T-helper 1 cell (primary cell): ENCODE results near the gene WTAP.
A peak's percentile ranks its signal among the peaks of the same experiment; 100 is the strongest.
"Not testable (repeated sequence)": the region's sequence is repeated elsewhere in the genome, so short reads cannot be mapped to it uniquely, and the experiment has no call there.

Experiments
- DNase-seq, 5 donors: peaks; one replicate each; pipeline ENCODE4 v3.0.0-alpha.2; 2012 to 2020
- total RNA-seq, 4 donors: gene quantifications; one replicate each; lab custom pipeline; 2026; lab: John Stamatoyannopoulos, UW

Gene WTAP
- total RNA-seq: 145 to 241 (median 193) reads per million in 4 donors

DNA sequence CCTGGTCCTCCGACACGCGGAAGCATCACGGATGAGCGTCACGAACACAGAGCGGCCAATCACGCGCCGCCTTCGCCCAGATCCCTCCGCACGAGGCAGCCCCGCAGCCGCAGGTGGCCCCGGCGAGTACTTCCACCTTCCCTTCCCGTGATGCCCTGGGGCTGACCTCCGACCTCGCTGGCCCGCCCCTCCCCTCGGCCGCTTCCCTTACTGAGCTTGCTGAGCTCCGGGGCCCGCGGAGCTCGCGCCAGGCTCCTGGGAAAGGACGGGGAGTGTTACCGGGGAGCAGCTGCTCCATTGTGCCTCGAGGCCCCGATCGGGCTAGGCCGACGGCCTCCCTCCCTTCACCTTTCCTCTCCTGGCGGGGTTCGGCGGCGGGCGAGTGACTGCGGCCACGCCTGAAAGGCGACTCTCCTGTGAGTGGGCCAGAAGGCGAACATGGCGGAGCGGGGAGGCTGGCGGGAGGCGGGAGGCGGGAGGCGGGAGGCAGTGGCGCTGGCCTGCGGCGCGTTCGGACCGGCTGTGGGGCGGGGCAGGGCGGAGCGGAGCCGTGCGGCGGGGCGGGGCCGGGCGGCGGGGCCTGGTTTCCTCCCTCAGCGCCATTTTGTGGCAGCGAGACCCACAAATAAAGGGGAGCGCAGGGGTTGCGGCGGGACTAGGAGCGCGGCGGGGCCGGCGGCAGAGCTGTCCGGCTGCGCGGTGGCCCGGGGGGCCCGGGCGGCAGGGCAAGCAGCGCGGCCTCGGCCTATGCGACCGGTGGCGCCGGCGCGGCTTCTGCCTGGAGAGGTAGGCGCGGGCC lies at the start of gene WTAP:
Gene WTAP, plus strand, starts transcription at position 589 of the 799 bp plus-strand sequence. CDS start 8,760 bp downstream, outside the sequence.
- peak; percentile 95 to 98 (median 96) for DNase-seq

DNA sequence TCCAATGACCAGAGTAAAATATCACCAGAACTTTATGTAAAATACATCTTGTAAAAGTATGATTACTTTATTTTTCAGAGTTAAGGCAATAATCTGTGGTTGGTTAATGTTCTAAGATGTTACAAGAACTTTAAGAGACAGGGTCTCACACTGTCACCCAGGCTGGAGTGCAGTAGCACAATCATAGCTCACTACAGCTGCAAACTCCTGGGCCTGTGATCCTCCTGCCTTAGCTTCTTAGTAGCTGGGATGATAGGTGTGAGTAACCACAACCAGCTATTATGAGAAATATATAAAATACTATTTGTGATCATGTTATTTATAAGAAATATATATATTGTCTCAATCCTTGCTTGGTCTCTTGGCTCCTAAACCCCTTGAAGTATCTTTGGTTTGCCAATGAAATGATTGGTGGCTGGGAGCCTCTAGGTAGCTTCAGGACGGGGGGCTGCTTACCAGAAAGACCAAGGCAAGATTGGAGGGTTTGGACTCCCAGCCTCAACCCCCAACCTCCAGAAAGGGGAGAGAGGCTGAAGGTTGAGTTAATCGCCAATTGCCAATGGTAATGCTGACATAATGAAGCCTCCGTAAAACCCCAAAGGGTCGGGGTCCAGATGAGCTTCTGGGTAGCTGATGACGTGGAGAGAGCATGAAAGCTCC lies 49.7 kb upstream of the WTAP start:
- DNase-seq: no peak

DNA sequence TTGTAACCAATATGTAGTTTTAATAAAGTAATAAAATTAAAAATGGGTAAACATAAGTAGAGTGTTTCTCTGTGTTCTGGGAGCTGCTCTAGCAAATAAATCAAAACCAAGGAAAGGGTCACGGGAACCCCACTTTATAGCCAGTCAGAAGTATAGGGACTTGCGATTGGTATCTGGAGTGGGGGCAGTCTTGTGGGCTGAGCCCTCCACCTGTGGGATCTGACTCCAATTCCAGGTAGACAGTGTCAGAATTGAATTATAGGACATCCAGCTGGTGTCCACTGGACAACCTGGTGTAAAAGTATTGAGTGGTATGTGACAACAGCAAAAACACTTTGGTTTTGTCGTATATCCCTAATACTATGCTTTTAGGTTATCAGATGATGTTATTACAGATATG lies 48.7 kb upstream of the WTAP start:
- DNase-seq: no peak

DNA sequence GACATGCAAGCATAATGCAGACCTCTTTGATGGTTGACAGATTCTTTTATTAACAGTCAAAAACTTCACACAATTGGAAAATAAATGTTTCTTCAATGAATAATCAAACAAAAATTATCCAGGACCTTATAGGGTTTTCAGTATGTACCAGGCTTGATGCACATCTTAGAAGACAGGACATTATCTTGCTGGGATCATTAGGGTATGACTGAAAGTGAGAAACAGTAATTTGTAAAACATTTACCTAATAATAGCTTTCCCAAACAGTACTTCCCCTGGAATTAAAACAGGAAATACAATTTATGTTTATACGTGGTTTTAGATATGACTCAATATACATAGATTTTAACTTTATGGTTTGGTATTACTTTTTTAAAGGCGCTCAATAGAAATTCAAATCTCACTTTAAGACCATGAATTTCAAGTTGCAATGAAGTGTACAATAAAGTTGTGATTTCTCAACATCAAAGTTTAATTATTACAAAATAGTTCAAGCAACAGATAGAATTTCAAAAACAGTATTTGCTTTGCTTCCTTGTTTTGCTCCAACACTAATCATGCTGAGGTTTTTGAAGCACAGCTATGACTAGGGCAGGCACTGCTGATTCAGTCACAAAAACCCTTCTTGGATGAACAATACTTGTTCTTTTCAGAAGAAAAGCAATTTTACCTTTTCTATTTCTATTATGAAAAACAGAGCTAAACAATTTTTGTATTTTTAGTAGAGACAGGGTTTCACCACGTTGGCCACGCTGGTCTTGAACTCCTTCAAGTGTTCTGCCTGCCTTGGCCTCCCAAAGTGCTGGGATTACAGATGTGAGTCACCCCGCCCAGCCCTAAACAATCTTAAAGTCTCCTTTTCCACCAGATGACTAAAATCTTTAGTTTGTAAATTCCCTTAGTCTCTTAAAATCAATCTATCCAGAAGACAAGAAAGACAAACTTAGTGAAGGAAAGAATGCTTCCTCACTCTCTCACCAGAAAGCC lies 47.9 kb upstream of the WTAP start:
- DNase-seq: no peak

DNA sequence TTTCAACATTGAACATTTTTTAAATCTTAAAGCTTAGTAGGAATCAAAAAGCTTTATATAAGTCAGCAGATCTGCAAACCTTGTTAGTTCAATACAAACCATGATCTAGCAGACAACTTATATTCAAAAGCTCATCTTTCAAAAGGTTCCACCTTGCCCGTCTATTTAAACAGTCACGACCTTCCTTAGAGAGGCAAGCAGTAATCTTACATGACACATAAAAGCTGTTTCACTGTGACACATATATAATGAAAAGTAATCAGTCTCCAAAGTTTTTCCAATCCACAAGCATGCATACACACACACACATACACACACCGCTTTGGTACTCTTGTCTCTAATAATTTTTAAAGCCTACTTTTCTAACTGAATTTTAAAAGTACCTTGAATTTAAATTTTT lies 47.2 kb upstream of the WTAP start:
- no peak for DNase-seq

DNA sequence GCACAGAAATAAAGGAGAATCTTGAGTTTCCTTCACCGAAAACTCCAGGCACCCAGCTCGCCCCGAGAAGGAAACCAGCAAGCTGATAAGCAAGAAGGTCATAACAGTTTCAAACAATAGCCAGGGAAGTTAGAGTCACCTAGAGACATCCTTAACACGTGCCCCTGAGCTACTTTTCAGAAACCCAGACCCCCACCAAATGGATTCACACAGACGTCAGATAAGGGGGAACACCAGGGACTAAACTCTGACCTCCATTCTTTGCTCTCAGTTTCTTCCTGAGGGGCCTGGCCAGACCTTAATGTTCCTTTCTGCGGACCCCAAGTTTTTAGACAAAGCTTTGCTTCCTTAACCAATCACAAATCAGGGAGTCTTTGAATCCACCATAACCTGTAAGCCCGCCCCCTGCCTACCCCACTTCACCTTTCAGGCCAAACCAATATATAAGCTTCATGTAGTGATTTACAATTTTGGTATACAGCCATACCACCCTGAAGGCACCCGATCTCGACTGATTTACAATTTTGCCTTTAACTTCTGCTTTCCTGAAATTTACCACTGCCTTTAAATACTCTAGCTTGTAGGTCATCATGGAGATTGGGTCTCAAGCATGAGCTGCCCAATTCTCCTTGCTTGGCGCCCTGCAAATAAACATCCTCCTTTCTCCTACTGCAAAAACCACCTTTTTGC lies 46.0 kb upstream of the WTAP start:
- no peak for DNase-seq

DNA sequence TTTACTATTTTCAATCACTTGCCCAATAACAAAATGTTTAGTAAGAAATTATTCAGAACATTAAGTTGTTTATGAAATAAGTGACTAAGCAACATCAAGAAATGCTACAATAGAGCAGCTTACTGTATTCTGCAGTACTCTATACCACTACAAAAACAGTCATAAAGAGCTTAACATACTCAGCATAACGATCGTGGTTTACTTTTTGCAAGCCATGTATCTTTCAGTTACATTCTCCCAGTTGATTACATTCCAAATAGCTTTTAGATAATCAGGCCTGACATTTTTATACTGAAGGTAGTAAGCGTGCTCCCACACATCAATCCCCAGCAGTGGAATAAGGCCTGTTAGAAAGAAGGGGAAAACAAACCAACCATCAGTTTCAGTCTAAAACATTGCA lies 45.0 kb upstream of the WTAP start:
- DNase-seq: peak in 1 of 5 donors; percentile 13

DNA sequence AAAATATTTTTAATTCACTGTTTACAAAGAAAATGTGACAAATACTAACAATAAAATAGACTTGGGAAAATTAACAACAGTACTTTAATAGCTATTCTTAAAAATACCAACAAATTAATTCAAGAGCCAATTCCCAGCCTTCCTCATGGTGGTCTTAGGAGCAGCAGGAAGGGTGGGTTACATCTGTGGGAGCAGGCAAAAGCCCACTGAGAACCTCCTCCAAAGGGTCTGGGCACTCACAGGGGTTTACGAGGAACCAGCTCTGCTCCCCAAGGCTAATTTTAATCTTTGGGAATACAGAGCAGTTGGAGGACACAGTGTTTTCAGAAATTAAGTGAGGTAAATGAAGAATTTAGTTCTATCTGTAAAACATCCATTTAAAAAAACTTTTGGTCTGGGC lies 44.5 kb upstream of the WTAP start:
- no peak for DNase-seq

DNA sequence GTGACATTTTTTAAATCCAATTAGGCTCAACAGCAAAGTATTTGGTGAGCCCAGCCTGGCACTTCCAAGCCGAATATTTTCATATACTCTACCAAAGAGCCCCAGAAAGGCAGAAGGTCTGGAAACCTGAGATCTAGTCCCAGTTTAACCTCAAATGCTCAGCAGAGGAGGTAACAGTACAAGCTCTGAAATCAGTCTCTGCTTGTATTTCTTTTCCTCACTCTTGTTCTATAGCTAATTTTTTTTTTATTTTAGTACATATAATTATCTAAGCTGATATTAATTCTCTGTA lies 43.3 kb upstream of the WTAP start:
- no peak for DNase-seq

DNA sequence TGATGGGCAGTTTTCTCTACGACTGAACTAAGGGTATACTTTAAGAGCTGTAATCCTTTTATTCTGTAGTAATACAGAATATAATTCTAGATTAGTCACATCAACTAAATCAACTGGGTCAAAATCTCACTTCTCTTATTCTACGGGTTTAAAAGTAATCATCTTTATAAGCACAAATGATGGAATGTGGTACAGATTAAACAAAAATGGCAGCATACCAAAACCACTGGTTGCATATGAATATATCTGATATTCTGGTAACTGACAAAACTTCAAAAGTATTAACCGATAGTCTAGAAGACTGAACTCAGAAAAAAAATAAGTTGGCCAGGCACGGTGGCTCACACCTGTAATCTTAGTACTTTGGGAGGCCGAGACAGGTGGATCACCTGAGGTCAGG lies 41.3 kb upstream of the WTAP start:
- DNase-seq: no peak

DNA sequence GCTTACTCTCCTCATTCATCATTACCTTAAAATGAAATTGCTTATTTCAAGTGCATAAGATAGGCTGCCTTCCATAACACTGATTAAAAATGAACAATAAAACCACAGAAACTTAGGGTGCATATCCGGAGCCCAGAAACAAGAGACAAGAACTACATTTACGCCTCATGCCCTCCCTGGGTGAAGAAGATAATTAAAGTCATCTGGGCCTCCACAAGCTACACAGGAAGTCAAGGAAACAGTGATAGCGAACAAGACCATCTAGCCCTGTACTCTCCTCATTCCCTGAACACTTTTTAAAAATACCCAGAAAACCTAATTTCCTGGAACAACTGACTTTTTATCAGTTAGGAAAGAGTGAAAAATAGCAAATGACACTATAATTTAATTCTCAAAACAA lies 40.6 kb upstream of the WTAP start:
- DNase-seq: peak in 1 of 5 donors; percentile 43

DNA sequence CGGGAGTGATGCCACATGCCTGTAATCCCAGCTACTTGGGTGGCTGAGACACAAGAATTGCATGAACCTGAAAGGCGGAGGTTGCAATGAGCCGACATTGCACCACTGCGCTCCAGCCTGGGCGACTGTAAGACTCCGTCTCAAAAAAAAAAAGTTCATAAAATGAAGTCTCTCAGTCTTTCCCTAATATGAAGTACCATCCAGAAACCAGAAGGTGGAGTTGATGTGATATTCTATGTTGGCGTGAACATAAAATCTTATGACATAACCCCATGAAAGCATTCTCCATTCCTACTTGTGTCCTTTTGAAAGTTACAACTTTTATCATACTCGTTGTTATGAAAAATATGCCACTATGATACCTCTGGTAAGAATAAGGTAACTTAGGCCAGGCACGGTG lies 40.0 kb upstream of the WTAP start:
- no peak for DNase-seq

DNA sequence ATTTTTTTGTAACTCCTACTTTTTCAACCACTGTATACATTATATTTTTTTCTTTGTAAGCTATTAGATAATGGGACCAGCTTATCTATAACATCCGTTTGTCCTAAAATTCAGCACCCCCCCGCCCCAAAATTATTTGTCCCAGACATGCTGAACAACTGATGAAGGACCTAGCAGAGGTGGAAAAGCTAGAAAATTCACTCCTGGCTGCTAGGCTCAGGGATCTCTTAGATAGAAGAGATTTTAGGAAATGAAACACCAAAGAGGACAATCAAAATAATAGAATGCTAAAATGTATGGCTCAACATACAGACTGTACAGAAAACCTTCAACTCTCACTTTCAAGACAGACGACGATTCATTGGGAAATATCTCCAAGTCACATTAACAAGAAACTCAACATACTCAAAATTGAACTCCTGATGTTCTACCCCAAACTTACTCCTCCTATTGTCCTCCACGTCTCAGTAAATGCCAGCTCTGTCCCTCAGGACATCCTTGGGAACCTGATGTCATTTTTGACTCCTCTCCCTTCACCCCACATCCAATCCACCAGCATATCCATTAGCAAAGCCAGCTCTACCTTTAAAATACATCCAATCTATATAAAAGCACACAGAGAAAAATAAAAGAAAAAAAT lies 38.9 kb upstream of the WTAP start:
- no peak for DNase-seq

DNA sequence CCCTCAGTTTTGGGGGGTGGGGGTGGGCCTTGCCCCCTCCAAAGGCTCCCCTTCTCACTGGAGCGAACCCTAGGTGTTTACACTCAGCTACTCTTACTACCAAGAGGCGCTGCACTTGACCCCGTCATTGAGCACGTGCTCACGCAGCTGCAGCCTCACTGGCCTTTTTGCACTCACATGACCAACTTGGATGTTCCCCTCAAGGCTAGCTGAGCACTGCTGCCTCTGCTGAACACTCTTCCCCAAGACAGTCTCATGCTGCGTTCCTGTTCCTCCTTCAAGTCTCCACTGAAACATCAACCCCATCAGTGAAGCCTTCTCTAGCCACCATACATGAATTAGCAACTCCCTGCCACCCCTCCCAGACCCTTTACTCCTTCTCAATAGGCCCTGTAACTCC lies 38.3 kb upstream of the WTAP start:
- DNase-seq: no peak

DNA sequence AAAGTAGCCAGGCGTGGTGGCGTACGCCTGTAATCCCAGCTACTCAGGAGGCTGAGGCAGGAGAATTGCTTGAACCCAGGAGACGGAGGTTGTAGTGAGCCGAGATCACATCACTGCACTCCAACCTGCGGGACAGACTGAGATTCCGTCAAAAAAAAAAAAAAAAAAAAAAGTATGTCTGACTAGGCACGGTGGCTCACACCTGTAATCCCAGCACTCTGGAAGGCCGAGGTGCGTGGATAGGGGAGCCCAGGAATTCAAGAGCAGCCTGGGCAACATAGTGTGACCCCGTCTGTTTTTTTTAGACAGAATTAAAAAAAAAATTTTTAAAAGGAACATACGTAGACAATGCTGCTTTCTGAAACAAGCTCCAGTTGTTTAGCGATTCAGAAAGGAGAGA lies 37.2 kb upstream of the WTAP start:
- not testable (repeated sequence) for DNase-seq

DNA sequence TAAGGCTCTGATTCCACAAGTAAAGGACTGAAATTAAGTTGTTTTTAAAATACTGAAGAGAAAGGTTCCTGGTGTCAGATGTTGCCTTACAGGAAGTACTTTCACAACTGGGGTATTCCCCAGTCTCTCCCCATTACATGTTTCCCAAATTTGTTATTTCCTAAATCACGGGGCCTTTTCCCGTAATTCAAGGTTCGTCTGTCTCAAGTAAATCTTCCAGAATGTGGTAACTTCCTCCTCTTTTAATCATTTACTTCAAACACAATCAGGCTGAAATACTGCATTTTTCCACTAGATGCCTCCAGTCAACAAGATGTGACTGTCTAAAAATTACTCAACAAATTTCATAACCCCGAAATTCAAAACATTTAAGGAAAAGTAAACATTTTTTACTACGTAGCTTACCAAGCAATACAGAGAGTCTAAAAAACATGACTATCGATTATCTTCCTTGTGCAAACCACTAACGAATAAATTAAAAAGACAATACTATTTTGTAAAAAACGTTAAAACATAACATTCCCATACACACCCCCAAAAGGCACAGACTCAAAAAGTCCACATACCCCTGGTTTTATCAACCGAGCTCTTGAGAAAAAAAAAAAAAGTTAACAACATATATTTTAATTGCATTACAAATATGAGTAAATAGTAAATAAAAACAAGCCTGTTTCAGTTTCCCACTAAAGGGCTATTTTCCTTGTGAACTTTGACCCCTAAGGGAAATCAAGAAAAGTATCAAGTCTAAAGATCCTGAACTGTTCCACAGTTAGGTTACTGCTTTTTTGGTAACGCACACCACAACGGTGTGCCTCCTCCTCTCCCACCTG lies 36.0 kb upstream of the WTAP start:
- peak in 2 of 5 donors; percentile 13 to 65 for DNase-seq

DNA sequence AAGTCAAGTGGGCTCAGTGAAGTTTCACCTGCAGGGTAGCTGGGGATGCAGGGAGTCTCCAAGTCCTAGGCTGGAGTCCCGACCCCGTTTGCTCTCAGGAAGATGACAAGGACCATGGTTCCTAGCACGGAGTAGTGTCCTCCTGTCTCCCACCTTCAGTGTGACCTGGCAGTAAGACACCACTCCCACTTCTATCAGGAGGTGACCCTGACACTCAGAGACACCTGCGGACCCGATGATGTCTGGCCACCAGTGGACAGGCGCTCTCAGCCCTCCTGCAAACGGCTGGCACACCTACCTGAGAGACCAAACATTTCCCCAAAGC lies 35.4 kb upstream of the WTAP start:
- no peak for DNase-seq

DNA sequence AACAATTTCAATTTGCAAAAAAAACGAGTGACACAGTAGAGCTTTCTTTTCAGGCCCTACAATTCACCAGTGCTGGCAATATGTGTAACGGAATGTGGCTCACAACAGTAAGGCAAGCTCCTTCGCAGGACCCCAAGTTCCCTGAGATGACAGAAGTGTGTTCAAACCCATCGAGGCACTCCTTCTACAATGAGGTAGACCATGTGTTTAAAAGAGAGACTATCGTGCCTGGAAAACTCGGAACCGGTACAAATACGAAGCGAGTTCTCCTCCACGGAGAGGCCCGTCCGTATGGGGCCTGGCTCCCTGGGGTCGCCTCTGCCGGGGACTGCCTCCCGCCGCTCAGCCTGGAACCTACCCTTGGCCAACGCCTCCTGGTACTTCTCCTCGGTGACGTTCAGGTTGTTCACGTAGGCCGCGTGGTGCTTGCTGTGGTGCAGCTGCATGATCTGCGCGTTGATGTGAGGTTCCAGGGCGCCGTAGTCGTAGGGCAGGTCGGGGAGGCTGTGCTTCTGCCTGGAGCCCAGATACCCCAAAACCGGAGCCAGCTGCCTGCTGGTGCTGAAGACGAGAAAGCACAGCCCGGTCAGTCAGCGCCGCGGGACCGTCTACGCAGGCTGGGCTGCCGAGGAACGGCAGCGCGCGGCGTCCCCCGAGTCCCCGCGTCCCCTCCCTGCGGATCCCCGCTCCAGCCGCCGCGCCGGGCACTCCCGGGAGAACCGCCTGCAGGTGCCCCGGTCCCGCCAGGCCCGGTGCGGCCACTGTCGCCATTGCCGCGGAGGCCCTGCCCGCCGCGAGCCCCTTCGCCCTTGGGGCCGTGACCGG lies 34.8 kb upstream of the WTAP start:
- DNase-seq: peak; percentile 23 to 72 (median 43)

DNA sequence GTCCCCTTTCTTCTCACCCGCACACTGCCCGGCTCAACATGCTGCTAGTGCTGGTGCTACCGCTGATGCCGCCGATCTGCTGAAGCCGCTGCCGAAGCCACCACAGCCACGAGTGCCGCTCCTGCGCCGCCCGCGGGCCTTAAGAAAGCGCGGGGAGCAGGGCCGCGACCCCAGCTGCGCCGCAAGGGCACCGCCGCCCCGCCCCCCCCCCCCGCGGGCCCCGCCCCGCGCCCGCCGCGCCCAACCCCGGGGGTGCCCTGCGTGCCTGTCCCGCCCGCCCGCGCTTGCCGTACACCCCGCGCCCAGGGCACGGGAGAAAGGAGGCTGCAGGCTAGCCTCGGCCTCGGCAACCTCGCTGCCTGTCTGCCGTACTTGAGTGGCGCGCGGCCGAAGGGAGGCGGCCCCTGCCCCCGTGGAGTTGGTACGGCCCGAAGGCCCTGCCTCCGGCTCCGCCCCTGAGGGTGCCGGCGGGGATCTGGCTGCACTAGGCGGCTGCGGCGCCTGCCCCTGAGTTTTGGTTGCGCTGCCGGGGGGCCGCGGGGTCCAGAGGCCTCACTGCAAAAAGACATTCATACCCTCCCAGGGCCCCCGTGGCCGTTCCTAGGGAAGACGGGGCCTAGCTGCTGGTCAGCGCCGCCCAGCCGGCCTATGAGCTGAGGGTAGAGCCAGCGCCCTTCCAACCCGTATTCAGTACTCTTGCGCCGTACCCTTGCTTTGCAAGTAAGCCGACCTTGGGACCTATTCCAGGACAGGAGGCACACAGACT lies 34.0 kb upstream of the WTAP start, which contains the start of gene SOD2:
Gene SOD2, minus strand, starts transcription at position 114 of the 766 bp plus-strand sequence. Its CDS starts 74 bp downstream, at position 40.
- peak; percentile 58 to 93 (median 74) for DNase-seq
